AG09319 (cell line): ENCODE measurements around the gene LRRC43.

Experiments
- DNase-seq: peaks from one replicate; pipeline ENCODE4 v3.0.0-alpha.2; 2010; ENCODE audit warnings: low read depth; ENCODE audit errors: extremely low read depth
- TF ChIP-seq, protein P1 (sequence below): IDR thresholded peaks from 2 replicates; pipeline ENCODE4 v1.5.1; 2011; ENCODE audit warnings: low read depth, mild to moderate bottlenecking, inconsistent platforms, low read length, moderate library complexity

The LRRC43 gene

DNA sequence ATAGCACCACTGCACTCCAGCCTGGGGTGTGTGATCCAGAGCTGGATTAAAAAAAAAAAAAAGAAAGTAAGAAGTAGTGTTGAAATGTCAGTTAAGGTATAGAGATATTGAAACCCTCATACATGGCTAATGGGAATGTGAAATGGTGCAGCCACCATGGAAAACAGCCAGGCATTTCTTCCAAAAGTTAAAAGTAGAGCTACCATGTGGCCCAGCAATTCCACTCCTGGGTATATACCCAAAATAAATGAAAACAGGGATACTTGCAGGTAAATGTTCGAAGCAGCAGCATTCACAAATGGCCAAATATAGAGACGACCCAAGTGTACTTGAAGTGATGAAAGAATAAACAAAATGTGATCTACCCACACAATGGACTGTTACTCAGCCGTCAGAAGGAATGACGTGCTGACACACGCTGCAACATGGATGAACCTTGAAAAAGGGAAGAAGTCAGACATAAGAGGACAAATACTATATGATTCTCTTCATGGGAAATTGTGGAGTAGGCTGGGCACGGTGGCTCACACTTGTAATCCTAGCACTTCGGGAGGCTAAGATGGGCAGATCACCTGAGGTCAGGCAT lies 24.1 kb upstream of the LRRC43 start:
- no peak for DNase-seq
- TF ChIP-seq, protein P1, sequence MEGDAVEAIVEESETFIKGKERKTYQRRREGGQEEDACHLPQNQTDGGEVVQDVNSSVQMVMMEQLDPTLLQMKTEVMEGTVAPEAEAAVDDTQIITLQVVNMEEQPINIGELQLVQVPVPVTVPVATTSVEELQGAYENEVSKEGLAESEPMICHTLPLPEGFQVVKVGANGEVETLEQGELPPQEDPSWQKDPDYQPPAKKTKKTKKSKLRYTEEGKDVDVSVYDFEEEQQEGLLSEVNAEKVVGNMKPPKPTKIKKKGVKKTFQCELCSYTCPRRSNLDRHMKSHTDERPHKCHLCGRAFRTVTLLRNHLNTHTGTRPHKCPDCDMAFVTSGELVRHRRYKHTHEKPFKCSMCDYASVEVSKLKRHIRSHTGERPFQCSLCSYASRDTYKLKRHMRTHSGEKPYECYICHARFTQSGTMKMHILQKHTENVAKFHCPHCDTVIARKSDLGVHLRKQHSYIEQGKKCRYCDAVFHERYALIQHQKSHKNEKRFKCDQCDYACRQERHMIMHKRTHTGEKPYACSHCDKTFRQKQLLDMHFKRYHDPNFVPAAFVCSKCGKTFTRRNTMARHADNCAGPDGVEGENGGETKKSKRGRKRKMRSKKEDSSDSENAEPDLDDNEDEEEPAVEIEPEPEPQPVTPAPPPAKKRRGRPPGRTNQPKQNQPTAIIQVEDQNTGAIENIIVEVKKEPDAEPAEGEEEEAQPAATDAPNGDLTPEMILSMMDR = no peak

DNA sequence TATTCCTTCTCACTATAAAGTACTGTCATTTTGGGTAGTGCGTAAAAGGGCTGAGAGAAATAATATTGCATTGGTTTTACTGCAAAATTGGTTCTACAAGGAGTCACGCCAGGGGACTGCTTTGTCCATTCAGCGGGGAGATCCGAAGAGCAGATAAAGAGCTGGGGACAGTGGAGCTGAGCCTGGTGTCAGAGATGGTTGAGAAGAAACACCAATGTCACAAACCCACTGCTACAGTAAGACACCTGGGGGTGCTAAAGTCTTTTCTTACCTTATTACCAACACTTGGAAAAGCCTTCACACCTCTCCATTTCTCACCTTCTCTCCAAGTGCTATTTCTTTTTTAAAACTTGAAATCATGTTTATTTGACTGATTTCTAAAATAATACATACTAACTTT lies 23.0 kb upstream of the LRRC43 start:
- DNase-seq = no peak
- TF ChIP-seq, protein P1 = no peak

DNA sequence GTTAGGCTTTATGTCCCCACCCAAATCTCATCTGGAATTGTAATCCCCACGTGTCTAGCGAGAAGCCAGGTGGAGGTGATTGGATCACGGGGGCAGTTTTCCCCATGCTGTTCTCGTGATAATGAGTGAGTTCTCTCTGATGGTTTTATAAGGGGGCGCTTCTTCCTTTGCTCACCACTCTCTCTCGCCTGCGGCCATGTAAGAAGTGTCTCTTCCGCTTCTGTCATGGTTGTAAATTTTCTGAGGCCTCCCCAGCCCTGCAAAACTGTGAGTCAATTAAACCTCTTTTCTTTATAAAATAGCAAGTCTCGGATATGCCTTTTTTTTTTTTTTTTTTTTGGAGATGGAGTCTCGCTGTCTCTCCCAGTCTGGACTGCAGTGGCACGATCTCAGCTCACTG lies 22.2 kb upstream of the LRRC43 start:
- TF ChIP-seq, protein P1 = no peak

DNA sequence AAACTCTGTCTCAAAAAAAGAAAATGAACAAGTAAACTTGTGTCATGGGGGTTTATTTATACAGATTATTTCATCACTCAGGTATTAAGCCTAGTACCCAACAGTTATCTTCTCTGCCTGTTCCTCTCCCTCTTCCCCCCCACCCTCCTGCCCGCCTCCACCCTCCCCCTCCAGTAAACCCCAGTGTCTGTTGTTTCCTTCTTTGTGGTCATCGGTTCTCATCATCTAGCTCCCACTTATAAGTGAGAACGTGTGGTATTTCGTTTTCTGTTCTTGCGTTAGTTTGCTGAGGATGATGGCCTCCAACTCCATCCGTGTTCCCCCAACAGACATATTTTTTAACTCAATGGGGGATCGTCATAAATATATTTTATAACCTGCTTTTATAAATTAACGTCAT lies 21.2 kb upstream of the LRRC43 start:
- no peak for DNase-seq
- TF ChIP-seq, protein P1 = no peak

More for the DNA sequence above, 22.2 kb upstream of the LRRC43 start:
- no peak for DNase-seq

DNA sequence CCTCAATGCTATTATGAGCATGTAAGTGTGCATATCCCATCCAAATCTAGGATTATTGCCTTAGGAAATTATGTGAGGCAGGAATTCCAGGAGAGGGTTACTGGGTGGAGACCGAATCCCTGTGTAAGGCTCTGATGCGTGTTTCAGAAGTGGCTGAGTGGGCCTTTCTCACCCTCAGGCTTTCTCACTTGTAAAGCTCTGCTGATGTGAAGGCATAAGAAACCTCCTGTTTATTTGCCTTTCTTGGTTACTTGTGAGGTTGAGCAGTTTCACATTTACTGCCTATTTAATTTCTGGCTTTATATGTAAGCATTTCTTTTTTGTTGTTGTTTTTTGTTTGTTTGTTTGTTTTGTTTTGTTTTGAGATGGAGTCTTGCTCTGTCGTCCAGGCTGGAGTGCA lies 19.9 kb upstream of the LRRC43 start:
- TF ChIP-seq, protein P1 = no peak

DNA sequence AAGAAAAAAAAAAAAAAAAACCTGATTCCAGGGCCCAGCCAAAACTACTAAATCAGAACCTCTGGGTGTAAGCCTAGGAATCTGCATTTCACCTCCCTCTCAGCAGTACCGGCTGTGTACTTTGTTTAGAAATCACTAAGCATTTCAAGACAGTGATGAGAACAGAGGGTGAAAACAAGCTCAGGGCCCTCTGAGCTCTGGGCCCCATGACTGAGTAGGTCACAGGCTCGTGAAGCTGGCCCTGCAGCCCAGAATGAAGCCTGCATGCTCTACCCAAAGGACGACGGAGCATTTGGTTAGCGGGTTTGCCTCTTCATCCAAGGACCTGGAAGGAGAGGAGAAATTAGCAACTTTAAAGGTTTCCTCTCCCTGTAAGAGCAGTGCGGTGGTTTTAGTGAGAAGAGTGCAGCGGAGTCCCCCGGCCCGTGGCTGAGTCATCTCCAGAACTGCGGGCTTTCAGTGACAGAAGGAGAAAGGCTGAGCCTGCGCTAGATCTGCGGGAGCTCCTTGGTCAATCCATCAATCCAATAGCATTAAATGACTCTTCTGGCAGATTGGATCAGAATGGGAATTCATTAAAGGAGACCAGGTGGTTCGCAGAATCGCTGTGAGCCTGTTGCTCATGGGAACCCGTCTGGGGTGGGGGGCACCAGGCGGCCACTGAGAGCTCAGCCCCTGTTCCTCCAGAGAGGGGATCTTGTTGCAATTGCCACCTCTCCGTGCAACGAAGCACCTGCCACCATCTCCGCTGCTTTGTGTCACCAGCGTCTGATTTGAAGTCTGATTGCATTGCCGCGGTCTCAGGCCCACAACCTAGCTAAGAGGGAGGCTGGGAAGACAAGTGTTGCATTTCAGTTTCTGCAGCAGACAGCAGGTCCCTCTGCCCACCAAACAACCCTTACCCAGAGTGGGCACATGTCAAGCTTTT lies 16.2 kb upstream of the LRRC43 start:
- TF ChIP-seq, protein P1 = no peak
- no peak for DNase-seq

More for the DNA sequence above, 19.9 kb upstream of the LRRC43 start:
- no peak for DNase-seq

DNA sequence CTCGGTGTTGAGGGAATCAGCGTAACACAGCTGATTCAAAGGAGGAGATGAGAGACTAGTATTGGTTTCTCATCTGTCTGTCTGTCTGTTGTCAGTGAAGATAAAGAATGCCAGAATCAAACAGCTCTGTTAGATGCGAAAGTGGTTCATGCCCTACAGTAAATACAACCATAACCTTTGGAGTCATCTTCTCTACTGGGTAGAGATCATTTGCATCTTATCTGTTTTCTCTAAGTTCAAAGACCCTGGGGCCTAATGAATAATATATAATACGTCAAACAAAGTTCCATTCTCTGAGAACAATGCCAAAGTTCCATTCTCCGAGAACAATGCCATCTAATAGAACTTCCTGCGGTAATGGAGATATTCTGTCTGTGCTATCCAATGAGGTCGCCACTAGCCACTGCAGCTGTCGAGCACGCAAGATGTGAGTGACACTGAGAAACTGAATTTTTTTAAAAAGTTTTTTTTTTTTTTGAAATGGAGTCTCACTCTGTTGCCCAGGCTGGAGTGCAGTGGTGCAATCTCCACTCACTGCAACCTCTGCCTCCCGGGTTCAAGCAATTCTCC lies 15.5 kb upstream of the LRRC43 start:
- TF ChIP-seq, protein P1 = no peak
- DNase-seq = no peak
